GM18519 (cell line): ENCODE measurements around the gene LHFPL2.
"Not testable (repeated sequence)": the region's sequence is repeated elsewhere in the genome, so short reads cannot be mapped to it uniquely, and the experiment has no call there.

ENCODE experiments used
- ATAC-seq: cut with Tn5 transposase; IDR thresholded peaks from one replicate; pipeline ENCODE4 v1.9.1; 2021; ENCODE audit warnings: mild to moderate bottlenecking, moderate library complexity; ENCODE audit not compliant: unreplicated experiment, low FRiP score

The LHFPL2 gene

GRCh38 chr5:78667461-78668103, 19.0 kb upstream of the LHFPL2 start:
- ATAC-seq: no peak

- not testable (repeated sequence) for ATAC-seq
These were observed 18.4 kb upstream of the LHFPL2 start for GRCh38 chr5:78666975-78667374.

GRCh38 chr5:78666041-78666444, 17.5 kb upstream of the LHFPL2 start:
- ATAC-seq: no peak

DNA sequence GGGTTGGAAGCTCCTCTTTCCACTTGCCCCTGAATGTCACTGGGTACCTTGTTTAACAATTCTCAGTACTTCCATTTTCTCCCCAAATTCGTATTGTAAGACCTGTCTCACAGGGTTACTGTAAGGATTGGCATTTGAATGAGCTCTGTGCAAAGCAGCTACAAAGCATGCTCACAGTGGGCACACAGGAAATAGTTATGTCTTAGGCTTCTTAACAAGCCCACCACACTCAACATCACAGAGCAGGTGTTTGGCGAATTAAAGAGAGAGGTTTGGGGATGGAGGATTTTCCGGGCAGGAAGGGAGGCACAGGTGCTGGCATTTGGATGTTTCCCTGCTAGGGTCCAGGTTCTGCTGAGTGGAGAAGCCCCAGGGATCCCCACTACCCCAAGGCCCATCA, 17.0 kb upstream of the LHFPL2 start:
- ATAC-seq: no peak

DNA sequence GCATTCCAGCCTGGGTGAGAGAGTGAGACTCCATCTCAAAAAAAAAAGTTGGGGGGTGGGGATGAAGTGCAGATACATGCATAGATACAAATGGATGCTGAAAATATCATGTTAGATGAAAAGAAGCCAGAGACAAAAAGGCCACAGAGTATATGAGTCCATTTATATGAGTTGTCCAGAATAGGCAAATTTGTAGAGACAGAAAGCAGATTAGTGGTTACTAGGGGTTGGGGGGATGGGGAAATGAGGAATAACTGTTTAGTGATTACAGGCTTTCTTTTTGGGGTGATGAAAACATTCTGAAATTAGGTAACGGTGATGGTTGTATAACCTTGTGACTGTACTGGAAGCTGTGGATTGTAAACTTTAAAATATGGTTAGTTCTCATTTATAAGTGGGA, 13.8 kb upstream of the LHFPL2 start:
- no peak for ATAC-seq

- no peak for ATAC-seq
These were observed 13.1 kb upstream of the LHFPL2 start for GRCh38 chr5:78661691-78662090.

DNA sequence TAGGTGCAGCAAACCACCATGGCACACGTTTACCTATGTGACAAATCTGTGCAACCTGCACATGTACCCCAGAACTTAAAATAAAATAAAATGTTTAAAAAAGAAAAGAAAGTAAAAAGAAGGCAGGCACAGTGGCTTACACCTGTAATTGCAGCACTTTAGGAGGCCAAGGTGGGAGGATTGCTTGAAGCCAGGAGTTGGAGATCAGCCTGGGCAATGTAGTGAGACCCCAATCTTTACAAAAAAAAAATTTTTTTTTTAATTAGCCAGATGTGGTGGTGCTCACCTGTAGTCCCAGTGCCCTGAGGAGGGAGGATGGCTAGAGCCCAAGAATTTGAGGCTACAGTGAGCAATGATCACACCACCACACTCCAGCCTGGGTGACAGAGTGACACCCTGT, 12.5 kb upstream of the LHFPL2 start:
- ATAC-seq: no peak

DNA sequence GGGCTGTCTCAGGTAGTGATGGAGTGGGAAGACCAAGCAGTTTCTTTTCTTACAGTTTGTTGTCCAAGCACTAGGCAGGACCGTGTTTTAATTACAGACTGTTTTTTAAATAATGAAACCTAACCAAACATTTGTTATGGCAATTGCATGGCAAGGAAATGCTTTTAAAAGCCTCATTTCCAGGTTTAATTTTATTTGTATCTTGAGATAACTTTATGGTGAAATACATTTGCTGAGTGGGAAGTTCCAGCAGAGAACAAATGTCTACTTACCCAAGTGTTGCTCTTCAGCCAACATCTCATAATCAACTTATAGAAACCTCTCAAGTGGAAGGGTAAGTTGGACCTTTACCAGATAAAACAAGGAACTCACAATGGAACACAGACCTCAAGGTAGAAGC, 11.8 kb upstream of the LHFPL2 start:
- no peak for ATAC-seq

DNA sequence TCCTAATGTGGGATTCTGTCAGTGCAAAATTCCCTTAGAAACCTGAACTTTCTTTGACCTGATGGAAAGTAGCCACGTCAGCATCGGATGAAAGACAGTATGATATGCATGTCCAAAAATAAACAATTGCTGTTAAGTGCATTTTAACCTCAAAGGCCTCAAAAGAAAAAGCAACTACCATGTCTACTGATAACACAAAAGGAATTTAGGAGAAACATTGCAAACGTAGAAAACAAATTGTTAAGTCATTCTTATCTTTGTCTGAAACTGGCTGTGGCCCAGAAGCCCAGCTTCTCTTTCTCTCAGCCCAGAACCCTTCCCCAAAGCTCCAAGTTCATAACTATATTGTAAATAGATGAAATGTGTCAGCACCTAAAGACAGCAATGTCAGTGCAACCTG, 11.1 kb upstream of the LHFPL2 start:
- ATAC-seq: no peak

- no peak for ATAC-seq
These were observed 10.5 kb upstream of the LHFPL2 start for GRCh38 chr5:78659114-78659513.

- no peak for ATAC-seq
These were observed 8.6 kb upstream of the LHFPL2 start for GRCh38 chr5:78657201-78657600.

DNA sequence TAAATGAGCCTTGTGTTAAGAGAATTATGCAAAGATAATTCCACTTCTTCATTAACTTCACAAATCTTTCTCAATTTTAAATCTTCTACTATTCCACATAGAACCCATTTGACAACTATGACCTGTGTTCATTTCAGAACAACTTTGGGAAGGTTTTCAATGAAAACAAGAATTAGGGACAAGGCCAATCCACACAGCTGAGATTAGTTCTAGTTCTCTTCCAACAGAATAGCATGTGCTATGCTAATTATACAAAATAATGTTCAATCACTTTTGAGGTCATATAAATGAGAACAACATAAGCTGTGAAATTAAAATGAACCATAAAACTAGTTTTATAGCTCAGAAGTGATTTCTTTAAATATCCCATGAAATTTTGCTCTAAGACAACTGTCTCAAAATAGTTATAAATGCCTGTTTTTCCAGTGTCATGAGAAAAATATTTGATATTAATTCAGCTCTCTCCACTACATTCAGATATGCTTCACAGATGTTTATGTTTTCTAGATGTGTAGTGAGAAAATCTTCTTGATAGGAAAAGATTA, 7.2 kb upstream of the LHFPL2 start:
- ATAC-seq: no peak

DNA sequence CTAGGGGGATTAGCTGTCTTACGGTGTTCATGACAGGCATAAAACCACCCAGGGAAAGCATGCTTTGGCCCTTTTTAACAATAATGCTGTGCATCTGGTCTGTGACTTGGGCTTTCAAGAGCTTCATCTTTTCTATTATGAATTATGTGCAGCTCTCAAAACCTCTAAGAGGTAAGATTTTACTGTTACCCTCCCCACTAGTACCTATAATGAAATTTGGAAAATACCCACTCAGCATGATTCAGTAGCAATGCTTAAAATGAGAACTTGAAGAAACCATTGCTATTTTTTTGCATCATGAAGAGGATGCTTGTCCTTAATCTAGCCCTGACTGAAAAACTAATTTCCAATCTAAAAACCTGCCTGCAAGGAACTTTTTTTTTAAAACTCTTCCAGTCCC, 5.8 kb upstream of the LHFPL2 start:
- ATAC-seq: no peak

DNA sequence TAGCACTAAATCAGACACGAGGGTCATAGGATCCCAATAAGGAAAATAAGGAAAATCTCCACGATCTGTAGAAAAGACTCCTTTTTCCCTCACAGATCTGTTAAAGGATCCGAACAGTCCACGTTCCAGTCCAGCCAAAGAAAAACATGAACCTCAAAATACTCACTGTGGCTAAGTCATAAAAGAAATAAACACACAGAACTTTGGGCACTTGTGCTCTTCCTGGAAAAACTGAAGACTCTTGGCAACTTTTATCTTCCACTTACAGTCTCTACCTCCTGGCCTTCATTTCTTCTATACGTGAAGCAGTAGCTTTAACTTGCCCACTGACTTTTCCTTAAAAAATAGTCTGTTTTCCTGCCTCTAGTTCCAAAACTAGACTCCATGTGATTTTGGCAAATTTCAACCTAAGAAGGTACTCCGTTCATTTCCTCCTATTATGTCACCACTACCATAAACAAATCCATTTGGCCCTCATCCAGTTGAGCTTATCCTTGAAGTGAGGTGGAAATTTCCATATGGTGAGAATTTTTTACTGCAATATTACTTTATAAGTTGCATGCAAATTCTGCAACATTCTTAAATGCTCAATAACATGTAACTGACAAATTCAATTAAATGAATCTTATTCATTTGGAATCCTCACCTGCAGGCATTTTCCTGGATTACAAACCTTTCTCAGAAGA, 5.3 kb upstream of the LHFPL2 start:
- no peak for ATAC-seq

- no peak for ATAC-seq
These were observed 4.5 kb upstream of the LHFPL2 start for GRCh38 chr5:78653031-78653430.

- no peak for ATAC-seq
These were observed 2.9 kb upstream of the LHFPL2 start for GRCh38 chr5:78651468-78651867.

DNA sequence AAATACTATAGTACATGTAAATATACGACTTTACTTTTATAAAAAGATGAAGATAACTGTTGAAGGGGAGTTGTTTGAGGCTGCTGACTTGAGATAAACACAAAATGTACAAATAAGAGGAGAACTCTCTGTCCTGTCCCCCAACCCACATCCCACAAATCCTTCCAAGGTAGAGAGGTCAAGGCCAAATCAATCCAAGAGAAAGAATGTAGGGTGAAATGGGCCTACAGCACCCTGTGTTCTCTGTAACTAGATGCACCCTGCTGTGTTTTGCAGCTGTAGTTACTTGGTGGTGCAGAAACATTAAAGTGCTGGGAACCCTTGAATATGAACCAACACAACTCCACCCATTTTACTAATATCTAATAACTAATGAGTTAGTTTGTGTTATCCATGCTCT, 2.0 kb upstream of the LHFPL2 start:
- no peak for ATAC-seq

DNA sequence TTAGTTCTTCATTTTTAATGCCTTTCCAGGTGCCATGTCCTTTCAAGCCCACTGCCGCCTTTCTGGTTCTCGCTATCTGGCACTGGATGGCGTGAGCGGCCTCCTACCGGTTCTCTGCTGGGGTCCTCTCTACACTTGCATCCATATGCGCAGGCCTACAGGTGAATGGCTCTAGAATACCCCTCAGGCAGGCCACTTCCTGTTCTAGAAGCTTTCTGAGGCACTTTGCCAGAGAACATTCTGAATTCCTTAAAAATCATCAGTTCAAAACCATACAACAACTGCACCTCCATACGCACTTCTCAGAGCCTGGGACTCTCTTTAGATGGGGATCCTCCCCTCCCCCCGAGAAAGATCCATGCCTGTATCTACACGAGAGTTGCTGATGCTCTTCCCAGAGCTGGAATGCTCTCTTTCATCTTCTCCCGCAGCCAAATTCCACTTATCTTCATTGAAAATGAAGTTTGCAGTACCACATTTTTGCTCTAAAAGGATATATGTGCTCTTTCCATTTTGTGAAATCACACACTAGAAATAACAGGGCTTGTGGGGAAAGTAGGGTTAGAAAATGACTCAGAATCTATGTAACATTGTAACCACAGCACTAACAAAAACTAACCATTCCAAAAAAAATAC, 1.4 kb upstream of the LHFPL2 start:
- ATAC-seq: no peak

DNA sequence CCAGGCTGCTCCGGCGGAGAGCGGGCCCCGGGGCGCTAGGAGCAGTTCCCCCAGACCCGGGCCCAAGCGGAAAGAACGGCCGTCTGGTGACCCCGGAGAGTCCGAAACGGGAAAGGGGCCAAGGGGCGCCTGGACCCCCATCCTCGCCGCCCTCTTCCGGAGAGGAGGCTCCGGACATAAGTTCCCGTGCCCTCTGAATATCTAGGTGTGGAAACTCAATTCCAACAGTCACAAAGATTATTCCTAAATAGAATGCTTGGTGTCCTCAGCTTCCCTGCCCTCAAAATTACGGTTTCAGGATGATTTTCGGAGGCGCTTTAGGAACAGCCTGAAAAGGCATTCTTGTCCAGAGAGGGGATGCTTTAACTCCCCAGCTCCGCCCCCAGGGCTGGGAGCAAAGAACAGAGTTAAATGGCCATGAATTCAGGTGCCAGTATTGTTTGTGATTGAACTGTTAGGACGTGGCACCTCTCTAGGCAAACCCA, 681 bp upstream of the LHFPL2 start:
- ATAC-seq: no peak

GRCh38 chr5:78647838-78648358, 674 bp downstream of the LHFPL2 start:
- no peak for ATAC-seq

DNA sequence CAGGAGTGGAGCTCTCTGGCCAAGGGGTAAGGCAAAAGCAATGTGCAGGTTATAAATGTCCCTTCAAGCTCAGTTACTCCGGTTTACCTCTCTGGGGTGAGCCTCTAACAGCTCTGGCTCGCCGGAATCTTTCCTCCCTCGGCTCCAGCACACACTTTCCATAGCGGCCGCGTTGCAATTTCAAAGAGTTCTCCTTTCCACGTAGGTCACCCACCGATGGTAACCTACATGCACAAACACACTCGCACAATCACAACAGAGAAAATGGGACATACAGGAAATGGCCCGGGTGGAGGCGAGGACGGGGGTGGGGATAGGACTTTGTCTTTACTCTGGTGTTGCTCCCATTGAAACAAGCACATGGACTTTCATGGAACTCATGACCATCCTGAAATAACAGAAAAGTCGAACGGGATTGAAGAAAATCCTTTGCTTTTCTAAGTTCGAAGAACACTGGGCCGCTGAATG, 1.2 kb downstream of the LHFPL2 start:
- no peak for ATAC-seq
